ENCODE data around the gene CPT1B. TPM values are rescaled to one million over a fixed set of nuclear protein-coding genes. Genes with fewer than 3 reads are reported as not detected.
"Not testable (repeated sequence)": the region's sequence is repeated elsewhere in the genome, so short reads cannot be mapped to it uniquely, and the experiment has no call there.

Gene CPT1B
- total and polyA plus RNA-seq, 12 donors: 61.2 to 487 (median 398) TPM

- TF ChIP-seq CTCF (IDR thresholded peaks at IDR 0.05): no peak
- Histone ChIP-seq H3K27ac (peak overlapping the region in 8 of 10 donors; percentile 87 to 99 (median 95)), H3K9me3 (no peaks in the 10 kb centered on the region), H3K4me1 (peaks cover 0 to 98% (median 19%) of the 10 kb centered on the region in 9 donors), H3K27me3 (peaks cover 0 to 35% (median 2%) of the 10 kb centered on the region in 7 donors), H3K36me3 (no peaks in the 10 kb centered on the region), H3K4me3 (no peak overlapping the region)
- DNase-seq (no peak), ATAC-seq (no peak)
- intact Hi-C loops (cut with DNase I): no loop called here
- WGBS, 2 donors: 78 to 83% methylated on average over 10 of the region's 10 CpGs
Measured at GRCh38 chr22:50540381-50540780, 37.8 kb downstream of the CPT1B start.

GRCh38 chr22:50537765-50538164 lies 40.5 kb downstream of the CPT1B start:
- Histone ChIP-seq H3K36me3 (no peaks in the 10 kb centered on the region), H3K9me3 (no peaks in the 10 kb centered on the region), H3K4me1 (peaks cover 0 to 97% (median 17%) of the 10 kb centered on the region in 9 donors), H3K27me3 (peaks cover 0 to 35% (median 13%) of the 10 kb centered on the region in 7 donors), H3K27ac (peak overlapping the region in 8 of 10 donors; percentile 87 to 99 (median 95)), H3K4me3 (no peak overlapping the region)
- 89 to 90% methylated on average over 13 of the region's 13 CpGs for WGBS, 2 donors
- no peak for TF ChIP-seq CTCF (IDR thresholded peaks at IDR 0.05)
- ATAC-seq (no peak), DNase-seq (no peak)
- intact Hi-C loops (cut with DNase I): no loop called here

GRCh38 chr22:50536226-50536625 lies 42.0 kb downstream of the CPT1B start:
- Histone ChIP-seq H3K36me3 (no peaks in the 10 kb centered on the region), H3K4me3 (no peak overlapping the region), H3K4me1 (peaks cover 0 to 88% (median 24%) of the 10 kb centered on the region in 9 donors), H3K27ac (peak overlapping the region in 1 of 10 donors; percentile 99), H3K27me3 (peaks cover 0 to 47% (median 13%) of the 10 kb centered on the region in 7 donors), H3K9me3 (no peaks in the 10 kb centered on the region)
- TF ChIP-seq CTCF (IDR thresholded peaks at IDR 0.05): no peak
- WGBS, 2 donors: 76 to 84% methylated on average over 3 of the region's 3 CpGs
- intact Hi-C loops (cut with DNase I): no loop called here
- ATAC-seq: no peak
- DNase-seq: no peak

GRCh38 chr22:50535113-50535512 lies 43.1 kb downstream of the CPT1B start:
- H3K9me3 ChIP-seq: no peaks in the 10 kb centered on the region
- peak overlapping the region in 3 of 10 donors; percentile 0 to 99 (median 99) for H3K27ac ChIP-seq
- no peaks in the 10 kb centered on the region for H3K36me3 ChIP-seq
- no peak overlapping the region for H3K4me3 ChIP-seq
- DNase-seq (no peak), ATAC-seq (no peak)
- WGBS, 2 donors: 92 to 94% methylated on average over 7 of the region's 8 CpGs
- H3K4me1 ChIP-seq: peaks cover 5 to 77% (median 34%) of the 10 kb centered on the region in 9 donors
- peaks cover under 1 to 58% (median 18%) of the 10 kb centered on the region in 7 donors for H3K27me3 ChIP-seq
- TF ChIP-seq CTCF (IDR thresholded peaks at IDR 0.05): no peak
- intact Hi-C loops (cut with DNase I): no loop called here

GRCh38 chr22:50533856-50534711 lies 44.1 kb downstream of the CPT1B start:
- peak overlapping the region in 4 of 10 donors; percentile 2 to 99 (median 71) for H3K27ac ChIP-seq
- peaks cover 3 to 63% (median 24%) of the 10 kb centered on the region in 7 donors for H3K27me3 ChIP-seq
- not testable (repeated sequence) for H3K4me3 ChIP-seq, DNase-seq, ATAC-seq, H3K9me3 ChIP-seq, H3K36me3 ChIP-seq
- H3K4me1 ChIP-seq: peaks cover 9 to 70% (median 39%) of the 10 kb centered on the region in 9 donors
- intact Hi-C loops (cut with DNase I): loop anchor here in 2 of 10 donors (5.0 kb wide), 1 partner anchor 88 kb away; no protein-coding TSS in a partner anchor
- WGBS, 2 donors: 47 to 52% methylated on average over 21 of the region's 21 CpGs

Measured in heart right ventricle (tissue), 16 donors.